H1 (cell line): Measurements from ENCODE around the gene SLC23A2. TPM values are rescaled to one million over a fixed set of nuclear protein-coding genes. Genes with fewer than 3 reads are reported as not detected.

Experiments used
- BRCA1 ChIP-seq: IDR thresholded peaks from 2 replicates; pipeline ENCODE4 v1.6.1; 2012; ENCODE audit warnings: low read depth, low read length, improper control_type of control experiment
- CHD1 ChIP-seq: IDR thresholded peaks from 2 replicates; pipeline ENCODE4 v1.6.1; 2012; ENCODE audit warnings: low read depth, low read length, improper control_type of control experiment
- FOSL1 ChIP-seq: IDR thresholded peaks from 2 replicates; pipeline ENCODE4 v1.6.1; 2011; ENCODE audit warnings: mild to moderate bottlenecking, low read depth, low read length, moderate library complexity; ENCODE audit not compliant: insufficient read depth
- NRF1 ChIP-seq: IDR thresholded peaks from 2 replicates; pipeline ENCODE4 v1.6.1; 2011; ENCODE audit warnings: mild to moderate bottlenecking, low read depth, low read length, improper control_type of control experiment
- POLR2AphosphoS5 ChIP-seq: IDR thresholded peaks from 2 replicates; pipeline ENCODE4 v1.6.1; 2011; ENCODE audit warnings: low read depth, low read length
- SAP30 ChIP-seq: fragments of 300-600 bp; sonication (generic); IDR thresholded peaks from 2 replicates; pipeline ENCODE4 v1.7.1; 2012; ENCODE audit warnings: low read length, moderate library complexity, mild to moderate bottlenecking, inconsistent platforms; ENCODE audit not compliant: insufficient read depth, insufficient replicate concordance
- polyA plus RNA-seq, 7 experiments: library from polyadenylated mRNA; depleted of rRNA in 3 of 7; stranded (reverse) in 5 of 7; unstranded in 2 of 7; fragments of >200 nt in 5 of 7; fragments of 200-250 nt in 2 of 7; gene quantifications; 1 replicate in 5 of 7; 2 replicates in 1 of 7; 4 replicates in 1 of 7; pipeline versions ENCODE4 v1.2.1 to v1.2.3, GENCODE V29; 2011 to 2013; ENCODE audit warnings: missing spikeins in 2 of 7, mixed read lengths in 2 of 7
- total RNA-seq: library from RNA; stranded (reverse); fragmentation: NEBNext Ultra II Directional; extraction: Animal tissue kit (Norgen Biotek cat#: 25700); gene quantifications from 2 replicates; pipeline ENCODE4 v1.2.1, GENCODE V29; 2021

Gene SLC23A2
- total and polyA plus RNA-seq, 2 of the 8 experiments (the other 6 are each of a cell fraction or from before 2014, with no cell fraction given), result 17.0 to 18.6 TPM

DNA sequence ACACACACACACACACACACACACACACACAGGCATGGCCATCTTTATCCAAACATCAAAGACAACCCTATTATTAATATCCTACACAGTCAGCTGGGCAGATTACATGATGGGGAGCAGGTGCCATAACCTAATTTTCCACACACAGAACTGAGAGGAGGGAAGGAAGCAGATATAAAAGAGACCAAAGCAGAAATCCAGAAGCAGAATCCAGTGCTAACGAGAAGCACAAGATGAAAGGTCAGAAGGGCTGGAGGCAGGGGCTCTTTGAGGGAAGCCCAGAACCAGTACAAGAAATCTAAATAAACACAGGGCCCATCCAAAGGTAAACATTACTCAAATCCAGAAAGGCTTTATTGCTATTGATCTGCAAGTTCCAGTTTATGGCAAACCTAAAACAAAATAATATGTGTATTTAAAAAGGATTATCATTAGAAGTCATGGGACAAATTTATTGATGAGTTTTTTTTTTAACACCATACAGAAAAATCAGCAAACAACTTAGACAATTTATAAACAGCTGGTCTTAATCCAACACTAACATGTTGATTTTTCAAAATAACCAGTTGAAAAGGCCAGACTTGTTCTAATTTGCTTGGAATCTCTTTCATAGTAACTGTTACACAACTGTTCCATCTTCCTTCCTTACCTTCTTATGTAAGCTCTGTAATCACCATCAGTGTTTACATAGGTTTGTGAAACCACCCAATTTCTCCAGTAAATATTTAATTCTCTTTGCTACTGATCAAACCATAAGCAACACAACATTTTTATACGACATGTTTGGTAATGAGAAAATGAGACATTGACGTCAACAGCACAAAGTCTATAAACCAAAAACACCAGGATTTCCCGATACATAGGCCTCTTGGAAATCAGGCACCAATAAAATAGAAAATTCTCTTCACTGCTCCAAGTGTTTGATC, 34.2 kb downstream of the SLC23A2 start (continued):
- TF ChIP-seq NRF1 (no peak), CHD1 (no peak), SAP30 (no peak), POLR2AphosphoS5 (no peak), FOSL1 (no peak), BRCA1 (no peak)
